Transverse colon (tissue), 4 donors: ENCODE results near the gene ZFP62. TPM values are rescaled to one million over a fixed set of nuclear protein-coding genes. Genes with fewer than 3 reads are reported as not detected.

ENCODE experiments used
- DNase-seq: peaks from one replicate; pipeline ENCODE4 v3.0.0-alpha.2; 2019
- H3K27ac ChIP-seq, 4 donors: fragments of 200-600 bp; sonication (generic); 2 replicates each; pipeline ENCODE4 v1.5.1; 2016 to 2018; ENCODE audit warnings: inconsistent platforms in 4 of 4
- H3K27me3 ChIP-seq: fragments of 200-600 bp; sonication (generic); 2 replicates; pipeline ENCODE4 v1.5.1; 2017; ENCODE audit warnings: inconsistent platforms
- H3K36me3 ChIP-seq, 4 donors: fragments of 200-600 bp; sonication (generic); 2 replicates each; pipeline ENCODE4 v1.5.1; 2017 to 2019; ENCODE audit warnings: inconsistent platforms in 4 of 4
- H3K4me1 ChIP-seq, 4 donors: fragments of 200-600 bp; sonication (generic); 2 replicates each; pipeline ENCODE4 v1.5.1; 2017 to 2020; ENCODE audit warnings: inconsistent platforms in 4 of 4
- H3K4me3 ChIP-seq, 4 donors: fragments of 200-600 bp; sonication (generic); 1 replicate in 1 of 4; 2 replicates in 3 of 4; pipeline versions ENCODE4 v1.5.1 to v1.6.1; 2017 to 2019; ENCODE audit warnings: inconsistent platforms in 4 of 4
- H3K9me3 ChIP-seq, 2 donors: fragments of 200-600 bp; sonication (generic); 2 replicates each; pipeline ENCODE4 v1.5.1; 2017 to 2019; ENCODE audit warnings: inconsistent platforms in 2 of 2
- EP300 ChIP-seq: sonication (generic); formaldehyde crosslinking; IDR thresholded peaks from one replicate; pipeline ENCODE4 v1.6.1; 2017; ENCODE audit warnings: antibody characterized with exemption, low read depth
- POLR2A ChIP-seq: fragments of 450-650 bp; IDR thresholded peaks from one replicate; pipeline ENCODE4 v1.6.1; 2016; ENCODE audit warnings: antibody characterized with exemption, mild to moderate bottlenecking, moderate library complexity
- POLR2AphosphoS5 ChIP-seq, 3 donors: sonication (generic); formaldehyde crosslinking; IDR thresholded peaks; one replicate each; pipeline ENCODE4 v1.6.1; 2016; ENCODE audit warnings: antibody characterized with exemption in 3 of 3
- WGBS, 2 donors: methylation state at CpG; one replicate each; pipeline ENCODE4 v1.1.5; 2018; ENCODE audit warnings: low coverage in 1 of 2; 5-methylcytosine and 5-hydroxymethylcytosine counted together
- in situ Hi-C, 4 donors: fragments of 200-750 bp; cut with MboI; loops; one replicate each; pipeline versions ENCODE4 v1.15.0 to v1.15.1; 2017; ENCODE audit warnings: low sequenced_read_pairs in 3 of 4, low pct_ligation_motif_present in 1 of 4, low pct_unique_long_range_greater_than_20kb in 1 of 4
- intact Hi-C: fragments of 100-400 bp; cut with DNase I; formaldehyde crosslinking; loops from one replicate; pipeline ENCODE4 v1.15.1; 2023; ENCODE audit warnings: low total_unique reads
- total RNA-seq, 4 donors: library from RNA; depleted of rRNA; stranded (reverse); fragments of >200 nt; gene quantifications; one replicate each; pipeline ENCODE4 v1.1.0, GENCODE V29; 2016
- TF ChIP-seq, protein P1 (sequence below), 5 experiments: fragments of 200-600 bp in 3 of 5; fragments of 450-650 bp in 2 of 5; sonication (generic) in 3 of 5; IDR thresholded peaks; 1 replicate in 2 of 5; 2 replicates in 3 of 5; pipeline ENCODE4 v1.5.1; 2016 to 2017; ENCODE audit warnings: antibody characterized with exemption in 5 of 5, inconsistent platforms in 3 of 5, mild to moderate bottlenecking in 2 of 5, moderate library complexity in 1 of 5

Gene ZFP62
- total RNA-seq, 4 donors from 2014 or later: 4.1 to 35.7 (median 26.9) TPM

DNA sequence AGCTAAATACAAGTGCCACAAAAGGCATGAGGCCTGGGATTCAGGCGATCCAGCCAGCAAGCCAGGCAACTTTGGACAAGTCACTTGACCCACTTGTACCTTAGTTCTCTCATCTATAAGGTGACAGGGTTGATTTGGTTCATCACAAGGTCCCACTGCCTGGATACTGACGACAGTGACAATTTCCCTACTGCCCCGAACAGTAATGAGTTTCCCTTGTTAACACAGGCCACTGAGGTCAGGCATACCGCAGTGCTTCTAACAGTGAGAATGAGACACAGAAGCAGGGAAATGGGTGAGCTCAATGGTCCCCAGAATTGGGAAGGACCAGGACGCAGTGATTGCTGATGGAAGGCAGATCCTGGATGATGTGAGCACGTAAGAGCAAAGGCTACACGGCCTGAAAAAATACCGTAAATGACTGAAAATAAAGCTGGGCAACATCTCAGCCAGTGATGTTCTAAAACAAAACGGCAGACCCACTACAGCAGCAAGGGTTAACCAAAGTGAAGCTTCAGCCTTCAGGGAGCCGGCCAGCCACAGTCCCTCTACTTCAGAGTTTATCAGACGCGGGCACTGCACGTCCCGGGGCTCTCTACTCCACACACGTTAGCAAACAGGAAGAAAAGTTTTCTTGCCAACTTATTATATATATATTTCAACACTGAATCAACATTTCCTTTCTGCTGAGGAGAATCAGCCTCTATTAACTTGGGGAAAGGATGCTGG is 59.3 kb downstream of the ZFP62 start:
- Histone ChIP-seq H3K4me1 (peaks cover 59 to 91% (median 79%) of the 10 kb centered on the region in 4 donors), H3K4me3 (peak overlapping the region; percentile 89 to 99 (median 98)), H3K27me3 (no peaks in the 10 kb centered on the region), H3K36me3 (no peaks in the 10 kb centered on the region), H3K9me3 (no peaks in the 10 kb centered on the region), H3K27ac (peak overlapping the region; percentile 99 to 100 (median 99))
- no peak for TF ChIP-seq POLR2A
- no peak for TF ChIP-seq EP300
- TF ChIP-seq POLR2AphosphoS5 (IDR thresholded peaks at IDR 0.05): no peak
- TF ChIP-seq, protein P1, sequence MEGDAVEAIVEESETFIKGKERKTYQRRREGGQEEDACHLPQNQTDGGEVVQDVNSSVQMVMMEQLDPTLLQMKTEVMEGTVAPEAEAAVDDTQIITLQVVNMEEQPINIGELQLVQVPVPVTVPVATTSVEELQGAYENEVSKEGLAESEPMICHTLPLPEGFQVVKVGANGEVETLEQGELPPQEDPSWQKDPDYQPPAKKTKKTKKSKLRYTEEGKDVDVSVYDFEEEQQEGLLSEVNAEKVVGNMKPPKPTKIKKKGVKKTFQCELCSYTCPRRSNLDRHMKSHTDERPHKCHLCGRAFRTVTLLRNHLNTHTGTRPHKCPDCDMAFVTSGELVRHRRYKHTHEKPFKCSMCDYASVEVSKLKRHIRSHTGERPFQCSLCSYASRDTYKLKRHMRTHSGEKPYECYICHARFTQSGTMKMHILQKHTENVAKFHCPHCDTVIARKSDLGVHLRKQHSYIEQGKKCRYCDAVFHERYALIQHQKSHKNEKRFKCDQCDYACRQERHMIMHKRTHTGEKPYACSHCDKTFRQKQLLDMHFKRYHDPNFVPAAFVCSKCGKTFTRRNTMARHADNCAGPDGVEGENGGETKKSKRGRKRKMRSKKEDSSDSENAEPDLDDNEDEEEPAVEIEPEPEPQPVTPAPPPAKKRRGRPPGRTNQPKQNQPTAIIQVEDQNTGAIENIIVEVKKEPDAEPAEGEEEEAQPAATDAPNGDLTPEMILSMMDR (IDR thresholded peaks at IDR 0.05): no peak
- 9 to 16% methylated on average over 8 to 15 of the region's 15 CpGs for WGBS, 2 donors
- intact Hi-C loops: loop anchor here (10.0 kb wide), 1 partner anchor 423 kb away; the partner anchor contains the start of gene TRIM41
- no peak for DNase-seq
- in situ Hi-C loops: no loop called here

DNA sequence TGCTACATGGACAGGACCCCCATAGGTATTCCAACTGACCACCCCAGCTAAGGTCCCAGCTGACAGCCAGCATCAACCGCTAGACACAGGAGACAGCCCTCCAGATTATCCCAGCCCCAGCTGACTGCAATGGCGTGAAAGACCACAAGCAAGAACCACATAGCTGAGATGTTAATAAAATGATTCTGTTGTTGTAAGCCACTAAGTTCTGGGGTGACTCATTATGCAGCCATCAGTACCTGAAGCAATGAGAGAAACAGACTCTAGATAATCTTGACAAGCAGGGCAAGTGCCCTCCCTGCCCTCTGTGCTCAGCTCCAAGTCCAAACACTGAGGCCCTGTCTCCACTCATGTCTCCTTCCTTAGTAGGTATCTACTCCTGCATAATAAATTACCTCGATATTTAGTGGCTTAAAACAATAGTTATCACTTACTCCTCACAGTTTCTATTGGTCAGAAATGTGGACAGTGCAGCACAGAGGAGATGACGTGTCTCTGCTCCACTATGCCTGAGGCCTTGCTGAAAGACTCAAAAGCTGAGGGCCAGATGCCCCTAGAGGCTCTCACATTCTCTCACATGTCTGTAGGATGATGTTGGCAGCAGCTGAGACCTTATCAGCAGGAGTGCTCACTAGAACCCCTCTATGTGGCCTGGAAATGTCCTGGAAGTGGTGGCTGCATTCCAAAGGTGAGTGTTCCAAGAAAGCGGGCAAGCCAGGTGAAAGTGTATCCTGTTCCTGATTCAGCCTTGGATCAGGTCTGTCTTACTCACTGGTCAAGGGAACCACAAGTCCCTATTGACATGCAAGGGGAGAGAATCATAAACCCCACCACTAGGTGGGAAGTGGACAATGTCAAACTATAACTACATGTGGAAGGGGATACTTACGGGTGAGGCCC is 60.9 kb downstream of the ZFP62 start:
- in situ Hi-C loops: no loop called here

DNA sequence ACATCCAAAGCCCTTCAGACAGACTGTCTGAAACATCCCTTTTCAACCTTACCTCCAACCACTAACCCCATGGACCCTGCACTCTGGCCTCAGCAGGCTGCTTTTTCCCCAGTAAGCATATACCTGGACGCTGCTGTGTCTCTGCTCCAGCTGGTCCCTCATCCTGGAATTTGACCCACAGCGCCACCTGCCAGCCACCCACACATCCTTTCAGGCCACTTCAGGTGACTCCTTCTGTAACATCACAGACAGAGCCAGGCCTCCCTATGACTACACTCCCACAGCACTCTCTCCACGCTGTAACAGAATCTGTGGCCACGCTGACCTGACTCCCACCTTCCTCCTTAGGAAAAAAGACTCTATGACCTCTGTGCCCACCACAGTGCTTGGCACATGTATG is 61.9 kb downstream of the ZFP62 start:
- Histone ChIP-seq H3K27ac (peak overlapping the region in 1 of 4 donors; percentile 15), H3K4me1 (peaks cover 48 to 80% (median 58%) of the 10 kb centered on the region in 4 donors), H3K9me3 (no peaks in the 10 kb centered on the region), H3K27me3 (no peaks in the 10 kb centered on the region), H3K4me3 (peak overlapping the region in 1 of 4 donors; percentile 99), H3K36me3 (no peaks in the 10 kb centered on the region)
- 0 to 69% methylated on average over 1 to 4 of the region's 4 CpGs for WGBS, 2 donors
- in situ Hi-C loops (no loop called here), intact Hi-C loops (no loop called here)
- DNase-seq: peak; percentile 72
- TF ChIP-seq POLR2AphosphoS5 (IDR thresholded peaks at IDR 0.05) (no peak), EP300 (no peak), POLR2A (no peak)
- TF ChIP-seq, protein P1 (IDR thresholded peaks at IDR 0.05): peak; percentile 12 to 38 (median 32)

More for the DNA sequence above, 60.9 kb downstream of the ZFP62 start:
- 71 to 87% methylated on average over 2 to 6 of the region's 6 CpGs for WGBS, 2 donors
- Histone ChIP-seq H3K9me3 (no peaks in the 10 kb centered on the region), H3K27ac (peak overlapping the region in 3 of 4 donors; percentile 15 to 100 (median 99)), H3K4me1 (peaks cover 52 to 87% (median 66%) of the 10 kb centered on the region in 4 donors), H3K27me3 (no peaks in the 10 kb centered on the region), H3K4me3 (peak overlapping the region in 1 of 4 donors; percentile 99), H3K36me3 (no peaks in the 10 kb centered on the region)
- DNase-seq: no peak
- TF ChIP-seq, protein P1 (IDR thresholded peaks at IDR 0.05): no peak
- TF ChIP-seq POLR2A (no peak), EP300 (no peak), POLR2AphosphoS5 (IDR thresholded peaks at IDR 0.05) (no peak)
- intact Hi-C loops: loop anchor here (10.0 kb wide), 1 partner anchor 425 kb away; the partner anchor contains the start of gene TRIM41

DNA sequence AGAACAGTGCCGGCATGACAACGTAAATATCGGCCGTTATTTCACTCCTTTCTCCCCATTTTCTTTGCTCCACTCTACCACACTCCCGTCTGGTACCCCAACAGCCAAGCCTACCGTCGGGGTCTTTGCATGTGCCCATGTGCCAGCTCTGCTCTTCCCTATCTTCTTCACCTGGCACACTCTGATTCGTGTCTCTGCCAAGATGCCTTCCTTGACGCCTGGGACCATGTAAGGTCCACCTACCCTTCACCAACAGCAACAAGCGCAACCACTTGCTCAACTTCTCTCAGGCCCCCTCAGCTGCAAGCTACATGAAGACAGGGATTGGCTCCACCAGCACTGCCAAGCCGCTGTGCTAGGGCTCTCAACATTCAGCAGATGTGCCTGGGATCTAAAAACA is 62.9 kb downstream of the ZFP62 start:
- no peak overlapping the region for H3K27ac ChIP-seq
- TF ChIP-seq POLR2AphosphoS5 (IDR thresholded peaks at IDR 0.05): no peak
- no peak for TF ChIP-seq EP300
- TF ChIP-seq, protein P1 (IDR thresholded peaks at IDR 0.05): no peak
- no peak for TF ChIP-seq POLR2A
- in situ Hi-C loops: no loop called here
- no peaks in the 10 kb centered on the region for H3K27me3 ChIP-seq
- H3K4me3 ChIP-seq: no peak overlapping the region
- intact Hi-C loops: no loop called here
- H3K36me3 ChIP-seq: no peaks in the 10 kb centered on the region
- H3K9me3 ChIP-seq: no peaks in the 10 kb centered on the region
- WGBS, 2 donors: 73 to 75% methylated on average over 3 to 11 of the region's 11 CpGs
- DNase-seq: no peak
- peaks cover 42 to 69% (median 52%) of the 10 kb centered on the region in 4 donors for H3K4me1 ChIP-seq
